Chondrocyte (in vitro differentiated cells): ENCODE data around the gene TRAP1. TPM values are rescaled to one million over a fixed set of nuclear protein-coding genes. Genes with fewer than 3 reads are reported as not detected.

Source experiments
- DNase-seq: peaks from one replicate; pipeline ENCODE4 v3.0.0; 2021; ENCODE audit warnings: mixed read lengths, low spot score
- H3K27ac Mint-ChIP-seq: one replicate; pipeline ENCODE4 v1.8.0; 2021; ENCODE audit warnings: mild to moderate bottlenecking, moderate library complexity, mixed read lengths; ENCODE audit not compliant: unreplicated experiment
- H3K27me3 Mint-ChIP-seq: 2 replicates; pipeline ENCODE4 v1.8.0; 2021; ENCODE audit warnings: low read depth, mixed read lengths
- H3K36me3 Mint-ChIP-seq: 2 replicates; pipeline ENCODE4 v1.8.0; 2021; ENCODE audit warnings: low read depth, mixed read lengths
- H3K4me1 Mint-ChIP-seq: 2 replicates; pipeline ENCODE4 v1.8.0; 2021; ENCODE audit warnings: low read depth, mild to moderate bottlenecking, mixed read lengths
- H3K4me3 Mint-ChIP-seq: one replicate; pipeline ENCODE4 v1.8.0; 2021; ENCODE audit warnings: mild to moderate bottlenecking, moderate library complexity, mixed read lengths; ENCODE audit not compliant: unreplicated experiment
- H3K9me3 Mint-ChIP-seq: 2 replicates; pipeline ENCODE4 v1.8.0; 2021; ENCODE audit warnings: low read depth, mixed read lengths
- CTCF ChIP-seq: fragments of 200-600 bp; sonication (generic); IDR thresholded peaks from 2 replicates; pipeline ENCODE4 v1.5.0; 2021; ENCODE audit warnings: antibody characterized with exemption, mild to moderate bottlenecking, moderate library complexity
- total RNA-seq: library from RNA; stranded (reverse); gene quantifications from 3 replicates; pipeline ENCODE4 v1.2.1, GENCODE V29; 2021

Gene TRAP1
- total RNA-seq, 1 donor from 2014 or later: 60.6 TPM

- no peaks in the 10 kb centered on the region for H3K9me3 Mint-ChIP-seq
- no peak overlapping the region for H3K4me3 Mint-ChIP-seq
- no peak for DNase-seq
- peaks cover 36% of the 10 kb centered on the region for H3K36me3 Mint-ChIP-seq
- H3K4me1 Mint-ChIP-seq: peaks cover 12% of the 10 kb centered on the region
- TF ChIP-seq CTCF: no peak
- H3K27me3 Mint-ChIP-seq: no peaks in the 10 kb centered on the region
- H3K27ac Mint-ChIP-seq: no peak overlapping the region
These were observed 26.7 kb upstream of the TRAP1 start for GRCh38 chr16:3744018-3744417.

- Mint-ChIP-seq H3K9me3 (no peaks in the 10 kb centered on the region), H3K36me3 (peaks cover 54% of the 10 kb centered on the region), H3K4me3 (no peak overlapping the region), H3K4me1 (peaks cover 7% of the 10 kb centered on the region), H3K27ac (no peak overlapping the region), H3K27me3 (no peaks in the 10 kb centered on the region)
- TF ChIP-seq CTCF: no peak
- no peak for DNase-seq
These were observed 23.6 kb upstream of the TRAP1 start for GRCh38 chr16:3740934-3741333.

GRCh38 chr16:3740186-3740585, 22.9 kb upstream of the TRAP1 start:
- TF ChIP-seq CTCF: no peak
- Mint-ChIP-seq H3K4me3 (no peak overlapping the region), H3K9me3 (no peaks in the 10 kb centered on the region), H3K36me3 (peaks cover 55% of the 10 kb centered on the region), H3K27ac (no peak overlapping the region), H3K4me1 (no peaks in the 10 kb centered on the region), H3K27me3 (no peaks in the 10 kb centered on the region)
- DNase-seq: no peak

- Mint-ChIP-seq H3K4me1 (no peaks in the 10 kb centered on the region), H3K36me3 (peaks cover 56% of the 10 kb centered on the region), H3K27ac (no peak overlapping the region), H3K4me3 (no peak overlapping the region), H3K9me3 (no peaks in the 10 kb centered on the region), H3K27me3 (no peaks in the 10 kb centered on the region)
- DNase-seq: no peak
- TF ChIP-seq CTCF: no peak
These were observed 22.3 kb upstream of the TRAP1 start for GRCh38 chr16:3739636-3740035.

- no peak for TF ChIP-seq CTCF
- no peak overlapping the region for H3K4me3 Mint-ChIP-seq
- H3K27ac Mint-ChIP-seq: no peak overlapping the region
- peaks cover 57% of the 10 kb centered on the region for H3K36me3 Mint-ChIP-seq
- no peaks in the 10 kb centered on the region for H3K27me3 Mint-ChIP-seq
- DNase-seq: no peak
- H3K9me3 Mint-ChIP-seq: no peaks in the 10 kb centered on the region
- H3K4me1 Mint-ChIP-seq: no peaks in the 10 kb centered on the region
These were observed 21.2 kb upstream of the TRAP1 start for GRCh38 chr16:3738541-3738940.
